Measurements from ENCODE around the gene CCDC171. TPM values are rescaled to one million over a fixed set of nuclear protein-coding genes. Genes with fewer than 3 reads are reported as not detected.
"Not testable (repeated sequence)": the region's sequence is repeated elsewhere in the genome, so short reads cannot be mapped to it uniquely, and the experiment has no call there.

The CCDC171 gene
- total RNA-seq, 1 donor from 2014 or later, result 0.98 TPM

GRCh38 chr9:15744196-15744595 is 191.4 kb downstream of the CCDC171 start:
- intact Hi-C loops (cut with micrococcal nuclease), result no loop called here

DNA sequence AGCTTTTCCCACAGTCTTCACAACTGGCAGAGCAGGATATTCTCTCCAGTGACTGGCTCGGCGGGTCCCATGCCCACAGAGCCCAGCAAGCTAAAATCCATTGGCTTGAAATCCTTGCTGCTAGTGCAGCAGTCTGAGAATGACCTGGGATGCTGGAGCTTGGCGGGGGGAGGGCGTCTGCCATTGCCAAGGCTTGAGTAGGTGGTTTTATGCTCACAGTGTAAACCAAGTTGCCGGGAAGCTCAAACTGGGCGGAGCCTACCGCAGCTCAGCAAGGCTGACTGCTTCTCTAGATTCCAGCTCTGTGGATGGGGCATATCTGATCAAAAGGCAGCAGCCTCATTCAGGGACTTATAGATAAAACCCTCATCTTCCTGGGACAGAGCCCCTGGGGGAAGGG is 194.1 kb downstream of the CCDC171 start:
- intact Hi-C loops (cut with micrococcal nuclease), result no loop called here

GRCh38 chr9:15755660-15756059 is 202.8 kb downstream of the CCDC171 start:
- intact Hi-C loops (cut with micrococcal nuclease), result no loop called here

DNA sequence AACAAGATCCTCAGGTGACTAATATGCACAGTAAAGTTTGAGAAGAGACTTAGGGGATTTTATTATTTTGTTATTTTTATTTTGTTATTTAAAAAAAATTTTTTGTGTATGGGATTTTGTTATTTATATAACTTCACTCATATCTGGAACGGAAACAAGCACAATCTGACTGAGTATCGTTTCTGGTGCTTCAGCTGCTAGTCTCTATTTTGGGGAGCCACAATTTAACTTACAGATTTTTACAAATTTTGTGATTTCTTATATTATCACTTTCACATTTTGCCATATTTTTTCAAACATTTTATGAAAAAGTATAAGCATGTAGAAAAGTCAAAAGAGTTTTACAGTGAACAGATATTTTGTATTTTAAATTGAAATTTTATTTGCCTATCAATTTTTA is 208.7 kb downstream of the CCDC171 start:
- intact Hi-C loops (cut with micrococcal nuclease), result no loop called here

GRCh38 chr9:15763371-15763770 is 210.5 kb downstream of the CCDC171 start:
- intact Hi-C loops (cut with micrococcal nuclease), result no loop called here

DNA sequence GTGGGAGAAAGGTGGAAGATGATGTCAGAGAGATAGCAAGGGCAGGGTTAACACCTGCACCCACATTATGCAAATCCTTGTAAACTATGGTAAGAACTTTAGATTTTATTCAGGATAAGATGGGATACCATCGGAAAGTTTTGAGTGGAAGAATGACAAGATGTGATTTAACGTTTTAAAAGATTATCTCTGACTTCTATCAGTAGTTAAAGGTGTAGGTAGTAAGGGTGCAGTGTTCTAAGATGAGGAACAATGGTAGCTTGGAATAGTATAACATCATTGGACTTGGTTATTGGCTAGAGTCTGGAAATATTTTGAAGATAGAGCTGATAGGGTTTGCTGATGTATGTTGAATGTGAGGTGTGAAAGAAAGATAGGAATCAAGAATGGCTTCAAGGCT is 211.3 kb downstream of the CCDC171 start:
- intact Hi-C loops (cut with micrococcal nuclease), result no loop called here

- intact Hi-C loops (cut with micrococcal nuclease), result no loop called here
These were observed 216.7 kb downstream of the CCDC171 start for GRCh38 chr9:15769547-15769946.

DNA sequence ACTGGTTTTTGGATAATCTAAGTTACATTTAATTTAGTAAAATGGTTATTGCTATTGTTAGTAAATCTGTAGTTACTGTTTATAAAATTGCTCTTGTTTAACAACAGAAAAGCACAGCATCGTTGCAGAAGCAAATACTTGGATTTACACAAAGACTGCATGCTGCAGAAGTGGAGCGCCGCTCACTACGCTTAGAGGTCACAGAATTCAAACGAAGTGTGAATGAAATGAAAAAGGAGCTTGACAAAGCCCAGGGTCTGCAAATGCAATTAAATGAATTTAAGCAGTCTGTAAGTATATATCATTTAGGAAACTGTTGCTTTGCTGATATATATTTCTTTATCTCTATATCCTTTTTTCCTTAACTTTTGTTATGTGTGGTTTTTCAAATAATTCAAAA is 226.0 kb downstream of the CCDC171 start:
- intact Hi-C loops (cut with micrococcal nuclease), result no loop called here

DNA sequence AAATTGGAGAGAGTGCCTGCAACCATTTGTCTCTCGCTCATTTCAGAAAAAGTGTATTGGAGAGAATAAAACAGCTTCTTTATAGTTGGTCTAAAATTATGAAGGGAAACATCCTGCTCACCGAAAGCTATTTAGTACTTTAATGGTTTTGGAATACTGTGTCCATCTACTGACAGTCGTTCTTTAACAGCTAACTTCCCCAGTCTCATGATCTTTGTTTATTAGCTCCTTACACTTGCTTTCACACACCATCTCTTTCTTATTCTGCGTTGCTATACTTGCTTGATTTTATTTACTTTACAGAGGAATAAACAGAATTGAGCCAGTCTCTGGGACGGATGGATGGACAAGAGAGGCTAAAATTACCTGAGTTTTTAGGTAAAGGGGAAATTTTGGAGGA is 229.3 kb downstream of the CCDC171 start:
- intact Hi-C loops (cut with micrococcal nuclease), result no loop called here

GRCh38 chr9:15785584-15785983 is 232.7 kb downstream of the CCDC171 start:
- intact Hi-C loops (cut with micrococcal nuclease), result no loop called here

DNA sequence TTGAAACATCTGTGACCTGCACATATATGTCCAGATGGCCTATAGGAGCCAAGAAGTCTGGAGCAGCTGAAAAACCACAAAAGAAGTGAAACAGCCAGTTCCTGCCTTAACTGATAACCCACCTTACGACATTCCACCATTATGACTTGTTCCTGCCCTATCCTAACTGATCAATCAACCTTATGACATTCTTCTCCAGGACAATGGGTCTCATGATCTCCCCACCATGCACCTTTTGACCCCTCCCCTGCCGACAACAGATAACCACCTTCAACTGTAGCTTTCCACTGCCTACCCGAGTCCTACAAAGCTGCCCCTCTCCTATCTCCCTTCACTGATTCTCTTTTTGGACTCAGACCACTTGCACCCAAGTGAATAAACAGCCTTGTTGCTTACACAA is 233.8 kb downstream of the CCDC171 start:
- intact Hi-C loops (cut with micrococcal nuclease), result no loop called here

- intact Hi-C loops (cut with micrococcal nuclease), result not testable (repeated sequence)
These were observed 257.5 kb downstream of the CCDC171 start for GRCh38 chr9:15810219-15810899.

- intact Hi-C loops (cut with micrococcal nuclease), result no loop called here
These were observed 260.2 kb downstream of the CCDC171 start for GRCh38 chr9:15813076-15813475.

DNA sequence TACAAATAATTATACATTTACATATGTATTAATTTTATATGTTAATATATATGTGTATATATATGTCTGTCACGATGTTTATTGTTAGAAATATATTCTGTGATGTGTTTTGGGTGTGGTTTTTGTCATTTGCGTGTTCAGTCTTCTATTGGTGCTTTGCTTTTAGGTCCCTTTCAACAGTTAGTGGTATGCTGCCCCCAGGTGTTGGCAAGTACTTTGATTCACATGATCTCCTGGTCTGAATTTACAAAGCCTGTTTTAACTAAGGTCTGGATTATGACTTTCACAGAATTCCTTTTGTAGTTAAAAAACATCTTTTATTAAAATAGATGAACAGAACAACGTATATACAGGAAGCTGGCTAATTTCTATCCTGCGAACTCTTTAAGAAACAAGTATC is 271.5 kb downstream of the CCDC171 start:
- intact Hi-C loops (cut with micrococcal nuclease), result no loop called here

DNA sequence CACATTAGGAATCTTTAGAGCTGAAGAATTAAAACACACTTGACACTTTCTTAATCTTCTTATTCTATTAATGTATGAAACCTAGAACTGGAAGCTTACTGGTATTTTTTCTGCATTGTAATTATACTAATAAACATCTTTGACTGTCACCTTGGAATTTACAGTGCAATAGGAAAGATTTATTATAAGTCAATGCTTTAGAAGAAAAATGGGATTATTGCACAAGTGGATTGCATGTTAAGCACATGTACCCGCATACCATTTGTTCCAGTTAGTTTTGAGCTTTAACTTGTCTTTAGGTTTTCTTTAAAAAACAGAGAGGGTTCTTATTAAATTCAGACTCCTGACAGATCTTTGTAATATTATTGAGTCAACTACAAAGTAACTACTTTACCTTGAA is 278.5 kb downstream of the CCDC171 start:
- intact Hi-C loops (cut with micrococcal nuclease), result no loop called here

- intact Hi-C loops (cut with micrococcal nuclease), result no loop called here
These were observed 281.7 kb downstream of the CCDC171 start for GRCh38 chr9:15834541-15834940.

DNA sequence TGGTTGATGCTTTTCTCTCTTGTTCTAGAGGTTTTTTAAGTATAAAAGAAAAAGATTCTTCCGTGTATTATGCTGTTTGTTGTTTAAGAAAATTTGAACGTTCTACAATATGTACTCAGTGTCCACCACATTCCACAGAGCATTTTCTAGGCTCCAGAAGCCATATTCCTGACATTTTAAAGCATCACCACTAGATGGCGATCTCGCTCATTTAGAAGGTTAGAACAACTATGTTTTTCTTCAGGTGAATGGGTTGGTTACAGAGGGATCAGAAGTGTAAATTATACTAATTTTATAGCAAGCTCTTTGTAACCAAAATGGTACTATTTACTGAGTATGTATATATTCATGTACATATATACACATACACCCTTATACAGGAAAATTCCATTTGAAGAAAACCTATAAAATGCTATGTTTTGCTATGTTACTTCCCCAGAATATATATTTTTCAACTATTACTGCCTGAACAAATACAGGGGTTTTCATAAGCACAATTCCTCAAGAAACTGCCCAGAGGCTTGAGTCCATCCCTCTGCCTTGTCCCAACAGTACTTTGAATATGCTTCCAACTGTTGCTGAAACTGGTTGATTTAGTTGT is 284.3 kb downstream of the CCDC171 start:
- intact Hi-C loops (cut with micrococcal nuclease), result no loop called here

GRCh38 chr9:15842051-15842450 is 289.2 kb downstream of the CCDC171 start:
- intact Hi-C loops (cut with micrococcal nuclease), result no loop called here

DNA sequence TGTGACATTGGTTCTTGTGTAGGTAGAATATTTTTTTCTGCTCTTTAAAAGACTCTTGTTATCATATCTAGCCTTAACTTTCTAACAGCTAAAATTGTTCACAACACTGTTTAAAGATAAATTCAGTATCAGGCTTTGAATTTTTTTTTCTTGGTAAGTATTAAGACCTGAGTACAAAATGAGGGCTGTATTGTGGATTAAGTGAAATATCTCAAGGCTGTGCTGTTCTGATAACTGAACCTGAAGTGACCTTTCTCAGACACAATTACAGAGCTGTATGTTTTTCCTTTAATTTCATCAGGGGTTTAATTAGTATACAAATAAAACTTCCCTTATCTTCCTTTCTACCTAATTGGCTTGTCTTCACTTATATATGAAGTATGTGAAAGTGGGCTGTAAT is 290.5 kb downstream of the CCDC171 start:
- intact Hi-C loops (cut with micrococcal nuclease), result no loop called here

- intact Hi-C loops (cut with micrococcal nuclease), result no loop called here
These were observed 291.1 kb downstream of the CCDC171 start for GRCh38 chr9:15843931-15844330.

DNA sequence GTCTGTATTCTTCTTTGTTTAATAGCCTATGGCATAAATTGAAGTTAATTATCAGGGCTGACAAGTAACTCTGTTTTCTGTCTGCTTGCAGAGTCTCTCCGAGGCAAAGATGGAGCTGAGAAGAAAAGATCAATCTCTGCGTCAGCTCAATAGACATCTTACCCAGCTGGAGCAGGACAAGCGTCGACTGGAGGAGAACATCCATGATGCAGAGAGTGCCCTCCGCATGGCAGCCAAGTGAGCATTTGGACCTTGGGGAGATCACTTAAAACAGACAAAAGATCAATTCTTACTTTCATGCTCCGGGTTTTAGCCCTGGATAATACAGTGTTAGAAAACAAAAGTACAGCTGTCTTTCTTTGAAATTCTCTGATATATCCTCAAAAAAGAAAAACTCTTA is 293.8 kb downstream of the CCDC171 start:
- intact Hi-C loops (cut with micrococcal nuclease), result no loop called here

DNA sequence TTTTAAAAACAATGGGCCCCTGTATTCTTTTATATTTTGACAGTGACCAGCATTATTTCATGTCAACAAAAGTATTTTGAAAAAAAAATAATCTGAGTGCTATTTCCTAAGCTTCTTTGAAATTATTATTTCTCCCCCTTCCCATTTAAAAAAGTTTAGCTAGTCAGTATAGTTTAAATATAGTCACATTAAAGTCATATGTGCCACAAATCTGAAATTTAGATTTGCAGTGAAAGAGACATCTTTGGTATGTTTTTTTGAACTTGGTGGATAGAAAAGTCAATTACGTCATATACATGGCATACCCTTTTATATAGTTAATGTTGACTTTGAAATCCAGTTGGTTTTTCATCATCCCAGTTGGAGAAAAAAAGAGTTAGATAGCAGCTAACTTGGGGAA is 297.0 kb downstream of the CCDC171 start:
- intact Hi-C loops (cut with micrococcal nuclease), result no loop called here

DNA sequence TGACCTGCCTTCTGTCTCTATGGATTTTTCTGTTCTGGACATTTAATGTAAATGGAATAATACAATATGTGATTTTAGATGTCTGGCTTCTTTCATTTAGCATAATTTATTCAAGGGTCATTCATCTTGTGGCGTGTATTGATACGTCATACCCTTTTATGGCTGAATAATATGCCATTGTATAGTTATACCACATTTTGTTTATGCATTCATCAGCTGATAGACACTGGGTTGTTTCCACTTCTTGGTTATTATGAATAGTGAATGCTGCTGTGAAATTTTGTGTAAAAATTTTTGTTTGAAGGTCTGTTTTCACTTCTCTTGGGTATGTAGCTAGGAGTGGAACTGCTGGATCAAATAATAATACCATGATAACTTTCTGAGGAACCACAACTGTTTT is 298.9 kb downstream of the CCDC171 start:
- intact Hi-C loops (cut with micrococcal nuclease), result no loop called here
